ENCODE data around the gene ACAP3. TPM values are rescaled to one million over a fixed set of nuclear protein-coding genes. Genes with fewer than 3 reads are reported as not detected.

ACAP3 gene
- total RNA-seq, 1 donor from 2014 or later: 97.3 TPM

DNA sequence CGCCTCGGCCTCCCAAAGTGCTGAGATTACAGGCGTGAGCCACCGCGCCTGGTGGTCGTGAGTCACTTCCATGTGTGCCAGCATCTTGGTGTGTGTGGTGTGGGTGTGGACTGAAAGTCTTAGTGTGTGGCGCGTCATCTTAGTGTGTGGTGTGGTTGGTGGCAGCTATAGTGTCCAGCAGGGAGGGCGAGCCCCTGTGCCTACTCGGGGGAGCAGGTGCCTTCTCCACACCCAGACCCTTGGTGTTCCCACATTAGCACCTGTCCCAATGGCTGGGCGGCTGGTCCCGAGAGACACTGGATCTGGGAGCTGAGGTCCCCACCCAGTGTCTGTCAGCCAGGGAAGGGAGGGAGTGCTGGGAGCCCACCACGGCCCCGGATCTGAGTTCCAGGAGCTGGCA is 24.7 kb downstream of the ACAP3 start:
- DNase-seq (ENCODE audit: low spot score in 2 of 2, unreplicated experiment in 2 of 2): no peak
- Mint-ChIP-seq H3K4me3 (no peak overlapping the region), H3K9me3 (no peaks in the 10 kb centered on the region), H3K27me3 (ENCODE audit: low read depth) (no peaks in the 10 kb centered on the region), H3K4me1 (no peaks in the 10 kb centered on the region), H3K36me3 (no peaks in the 10 kb centered on the region), H3K27ac (no peak overlapping the region)
- TF ChIP-seq, protein P1, sequence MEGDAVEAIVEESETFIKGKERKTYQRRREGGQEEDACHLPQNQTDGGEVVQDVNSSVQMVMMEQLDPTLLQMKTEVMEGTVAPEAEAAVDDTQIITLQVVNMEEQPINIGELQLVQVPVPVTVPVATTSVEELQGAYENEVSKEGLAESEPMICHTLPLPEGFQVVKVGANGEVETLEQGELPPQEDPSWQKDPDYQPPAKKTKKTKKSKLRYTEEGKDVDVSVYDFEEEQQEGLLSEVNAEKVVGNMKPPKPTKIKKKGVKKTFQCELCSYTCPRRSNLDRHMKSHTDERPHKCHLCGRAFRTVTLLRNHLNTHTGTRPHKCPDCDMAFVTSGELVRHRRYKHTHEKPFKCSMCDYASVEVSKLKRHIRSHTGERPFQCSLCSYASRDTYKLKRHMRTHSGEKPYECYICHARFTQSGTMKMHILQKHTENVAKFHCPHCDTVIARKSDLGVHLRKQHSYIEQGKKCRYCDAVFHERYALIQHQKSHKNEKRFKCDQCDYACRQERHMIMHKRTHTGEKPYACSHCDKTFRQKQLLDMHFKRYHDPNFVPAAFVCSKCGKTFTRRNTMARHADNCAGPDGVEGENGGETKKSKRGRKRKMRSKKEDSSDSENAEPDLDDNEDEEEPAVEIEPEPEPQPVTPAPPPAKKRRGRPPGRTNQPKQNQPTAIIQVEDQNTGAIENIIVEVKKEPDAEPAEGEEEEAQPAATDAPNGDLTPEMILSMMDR (IDR thresholded peaks at IDR 0.05; ENCODE audit: unreplicated experiment): no peak

DNA sequence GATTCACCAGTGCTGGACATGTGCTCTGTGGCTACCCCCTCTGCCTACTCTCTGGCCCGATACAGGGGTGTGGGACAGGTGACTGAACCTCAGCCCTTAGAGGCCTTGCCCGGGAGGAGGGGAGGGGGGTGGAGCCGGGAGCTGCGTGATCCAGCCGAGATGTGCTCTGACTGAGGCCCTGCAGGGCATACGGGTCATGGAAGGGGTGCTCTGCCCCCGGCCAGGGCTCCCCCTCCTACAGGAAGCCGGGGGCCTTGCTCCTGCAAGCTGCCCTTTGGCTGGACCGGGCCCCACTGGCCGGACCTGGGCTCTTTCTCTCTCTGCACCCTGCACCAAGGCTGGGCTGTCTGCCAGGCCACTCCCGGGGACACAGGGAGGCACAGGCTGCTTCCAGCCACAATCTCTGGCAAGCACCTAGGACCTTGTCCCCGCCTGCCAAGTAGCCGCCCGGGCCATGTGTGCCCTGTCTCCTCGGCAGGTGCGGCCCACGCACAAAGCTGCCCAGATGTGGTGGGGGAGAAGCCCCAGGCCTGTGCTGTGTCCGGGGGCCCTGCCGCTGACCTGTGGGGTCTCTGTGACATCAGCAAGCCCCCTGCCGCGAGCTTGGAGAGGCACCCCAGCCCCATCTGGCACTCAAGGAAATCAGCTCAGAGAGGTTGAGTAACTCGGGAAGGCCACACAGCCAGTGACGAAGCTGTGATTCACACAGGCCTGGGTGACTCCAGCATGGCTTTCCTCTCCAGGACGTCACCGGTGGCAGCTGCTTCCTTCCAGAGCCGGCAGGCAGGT is 26.0 kb downstream of the ACAP3 start:
- TF ChIP-seq, protein P1 (IDR thresholded peaks at IDR 0.05; ENCODE audit: unreplicated experiment): no peak
- no peaks in the 10 kb centered on the region for H3K9me3 Mint-ChIP-seq
- no peak overlapping the region for H3K27ac Mint-ChIP-seq
- no peak overlapping the region for H3K4me3 Mint-ChIP-seq
- no peaks in the 10 kb centered on the region for H3K36me3 Mint-ChIP-seq
- H3K27me3 Mint-ChIP-seq (ENCODE audit: low read depth): no peaks in the 10 kb centered on the region
- no peaks in the 10 kb centered on the region for H3K4me1 Mint-ChIP-seq
- DNase-seq (ENCODE audit: low spot score in 2 of 2, unreplicated experiment in 2 of 2): peak in 1 of 2 experiments; percentile 17

DNA sequence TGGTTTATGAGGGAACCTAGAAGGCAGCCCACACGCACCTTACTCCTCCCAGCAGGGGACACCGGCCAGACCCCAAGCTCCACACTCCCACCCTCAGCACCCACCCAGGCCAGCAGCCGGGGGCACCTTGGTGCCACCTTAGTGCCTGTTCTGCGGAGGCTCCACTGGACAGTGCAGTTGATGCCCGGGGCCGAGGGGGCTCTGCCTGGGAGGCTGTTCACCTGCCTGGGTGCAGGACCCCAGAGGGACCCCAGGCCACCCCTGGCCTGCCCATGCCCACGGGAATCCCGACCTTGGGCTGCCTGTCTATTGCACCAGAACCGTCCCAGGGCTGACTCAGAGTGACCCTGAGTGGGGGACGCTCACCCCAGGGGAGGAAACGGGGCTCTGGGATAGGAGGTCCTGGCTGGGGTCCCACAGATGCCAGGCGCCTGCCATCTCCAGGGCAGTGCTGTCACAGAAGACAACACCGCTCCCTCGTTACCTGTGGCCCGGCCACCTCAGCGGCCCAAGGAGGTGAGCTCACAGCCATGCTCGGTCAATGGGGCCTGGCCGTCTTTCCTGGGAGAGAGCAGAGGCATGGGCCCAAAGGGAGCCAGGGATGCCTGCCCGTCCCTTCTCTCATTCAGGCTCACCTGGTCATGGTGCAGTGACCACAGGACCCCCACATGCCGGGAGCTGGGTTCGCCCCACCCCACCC is 26.8 kb downstream of the ACAP3 start:
- no peaks in the 10 kb centered on the region for H3K9me3 Mint-ChIP-seq
- no peak overlapping the region for H3K4me3 Mint-ChIP-seq
- peak in 1 of 2 experiments; percentile 18 for DNase-seq (ENCODE audit: low spot score in 2 of 2, unreplicated experiment in 2 of 2)
- H3K27me3 Mint-ChIP-seq (ENCODE audit: low read depth): no peaks in the 10 kb centered on the region
- no peaks in the 10 kb centered on the region for H3K4me1 Mint-ChIP-seq
- TF ChIP-seq, protein P1 (IDR thresholded peaks at IDR 0.05; ENCODE audit: unreplicated experiment): no peak
- H3K27ac Mint-ChIP-seq: no peak overlapping the region
- no peaks in the 10 kb centered on the region for H3K36me3 Mint-ChIP-seq

DNA sequence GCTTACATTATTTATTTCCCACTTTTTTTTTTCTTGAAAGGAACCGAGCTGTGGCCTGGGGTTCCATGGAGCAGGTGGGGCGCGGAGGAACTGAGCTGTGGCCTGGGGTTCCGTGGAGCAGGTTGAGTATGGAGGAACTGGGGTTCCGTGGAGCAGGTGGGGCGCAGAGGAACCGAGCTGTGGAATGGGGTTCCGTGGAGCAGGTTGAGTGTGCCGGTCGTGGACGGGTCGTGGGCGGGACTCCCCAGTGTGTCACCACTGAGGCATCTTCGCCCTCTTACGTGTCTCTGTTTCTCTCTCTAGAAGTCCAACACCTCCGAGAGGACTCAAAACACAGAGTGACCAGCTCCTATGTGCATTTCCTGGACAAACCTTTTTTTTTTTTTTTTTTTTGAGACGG is 28.7 kb downstream of the ACAP3 start:
- TF ChIP-seq, protein P1 (IDR thresholded peaks at IDR 0.05; ENCODE audit: unreplicated experiment): no peak
- peaks cover 5% of the 10 kb centered on the region for H3K4me1 Mint-ChIP-seq
- no peaks in the 10 kb centered on the region for H3K9me3 Mint-ChIP-seq
- no peak for DNase-seq (ENCODE audit: low spot score in 2 of 2, unreplicated experiment in 2 of 2)
- H3K27ac Mint-ChIP-seq: no peak overlapping the region
- no peaks in the 10 kb centered on the region for H3K36me3 Mint-ChIP-seq
- H3K4me3 Mint-ChIP-seq: no peak overlapping the region
- no peaks in the 10 kb centered on the region for H3K27me3 Mint-ChIP-seq (ENCODE audit: low read depth)

DNA sequence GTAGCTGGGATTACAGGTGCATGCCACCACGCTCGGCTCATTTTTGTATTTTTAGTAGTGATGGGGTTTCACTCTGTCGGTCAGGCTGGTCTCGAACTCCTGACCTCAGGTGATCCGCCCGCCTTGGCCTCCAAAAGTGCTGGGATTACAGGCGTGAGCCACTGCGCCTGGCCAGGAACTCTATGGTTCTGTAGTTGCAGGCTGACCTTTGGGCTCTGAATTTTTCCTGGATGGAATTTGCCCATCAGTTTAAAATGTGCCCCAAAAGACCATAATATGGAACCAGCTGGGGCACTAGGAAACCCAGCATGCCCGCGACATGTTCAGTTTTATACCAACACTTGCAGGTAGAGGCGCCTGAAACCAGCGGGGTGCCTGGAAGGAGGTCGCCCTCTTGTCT is 29.1 kb downstream of the ACAP3 start:
- DNase-seq (ENCODE audit: low spot score in 2 of 2, unreplicated experiment in 2 of 2): no peak
- H3K36me3 Mint-ChIP-seq: no peaks in the 10 kb centered on the region
- TF ChIP-seq, protein P1 (IDR thresholded peaks at IDR 0.05; ENCODE audit: unreplicated experiment): no peak
- H3K27me3 Mint-ChIP-seq (ENCODE audit: low read depth): no peaks in the 10 kb centered on the region
- H3K27ac Mint-ChIP-seq: no peak overlapping the region
- no peaks in the 10 kb centered on the region for H3K9me3 Mint-ChIP-seq
- peaks cover 5% of the 10 kb centered on the region for H3K4me1 Mint-ChIP-seq
- H3K4me3 Mint-ChIP-seq: no peak overlapping the region
